HG02623 (cell line): ENCODE data around the gene ATP6V1G3.
"Not testable (repeated sequence)": the region's sequence is repeated elsewhere in the genome, so short reads cannot be mapped to it uniquely, and the experiment has no call there.

ENCODE experiments used
- ATAC-seq: cut with Tn5 transposase; IDR thresholded peaks from one replicate; pipeline ENCODE4 v1.9.1; 2021; ENCODE audit warnings: moderate library complexity; ENCODE audit not compliant: unreplicated experiment

The ATP6V1G3 gene

GRCh38 chr1:198498103-198498385 is 42.4 kb downstream of the ATP6V1G3 start:
- no peak for ATAC-seq

GRCh38 chr1:198497326-198498102 is 43.0 kb downstream of the ATP6V1G3 start:
- ATAC-seq: peak; percentile 45

- no peak for ATAC-seq
Measured at GRCh38 chr1:198496216-198497143, 44.0 kb downstream of the ATP6V1G3 start.

GRCh38 chr1:198495631-198496030 is 44.8 kb downstream of the ATP6V1G3 start:
- ATAC-seq: no peak

- ATAC-seq: no peak
Measured at GRCh38 chr1:198494658-198495103, 45.8 kb downstream of the ATP6V1G3 start.

GRCh38 chr1:198494139-198494538 is 46.3 kb downstream of the ATP6V1G3 start:
- ATAC-seq: no peak

- ATAC-seq: no peak
Measured at GRCh38 chr1:198493329-198493728, 47.2 kb downstream of the ATP6V1G3 start.

GRCh38 chr1:198492872-198493271 is 47.6 kb downstream of the ATP6V1G3 start:
- ATAC-seq: no peak

- ATAC-seq: no peak
Measured at GRCh38 chr1:198491596-198491995, 48.9 kb downstream of the ATP6V1G3 start.

- no peak for ATAC-seq
Measured at GRCh38 chr1:198491028-198491427, 49.5 kb downstream of the ATP6V1G3 start.

GRCh38 chr1:198490224-198490623 is 50.3 kb downstream of the ATP6V1G3 start:
- ATAC-seq: no peak

GRCh38 chr1:198486903-198487302 is 53.6 kb downstream of the ATP6V1G3 start:
- no peak for ATAC-seq

- no peak for ATAC-seq
Measured at GRCh38 chr1:198483645-198484044, 56.8 kb downstream of the ATP6V1G3 start.

GRCh38 chr1:198483006-198483405 is 57.5 kb downstream of the ATP6V1G3 start:
- no peak for ATAC-seq

GRCh38 chr1:198481661-198482060 is 58.8 kb downstream of the ATP6V1G3 start:
- no peak for ATAC-seq

- no peak for ATAC-seq
Measured at GRCh38 chr1:198480876-198481275, 59.6 kb downstream of the ATP6V1G3 start.

GRCh38 chr1:198477354-198477753 is 63.1 kb downstream of the ATP6V1G3 start:
- ATAC-seq: not testable (repeated sequence)
